GM23248 (cell line): Measurements from ENCODE around the gene ACOT7. TPM values are rescaled to one million over a fixed set of nuclear protein-coding genes. Genes with fewer than 3 reads are reported as not detected.

Experiments used
- DNase-seq: peaks from one replicate; pipeline ENCODE4 v3.0.0-alpha.2; 2015
- H2AFZ ChIP-seq: fragments of 200-600 bp; sonication (generic); 2 replicates; pipeline ENCODE4 v1.6.1; 2016; ENCODE audit warnings: antibody characterized with exemption
- H3F3A ChIP-seq: fragments of 200-600 bp; sonication (generic); 2 replicates; pipeline ENCODE4 v1.6.1; 2016; ENCODE audit warnings: mild to moderate bottlenecking, antibody characterized with exemption, mixed run types; ENCODE audit not compliant: insufficient read depth
- H3K27ac ChIP-seq: fragments of 200-600 bp; sonication (generic); 2 replicates; pipeline ENCODE4 v1.5.1; 2016; ENCODE audit warnings: mild to moderate bottlenecking
- H3K27me3 ChIP-seq: fragments of 200-600 bp; sonication (generic); replicated peaks from 2 replicates; pipeline ENCODE4 v1.6.1; 2016; ENCODE audit warnings: mild to moderate bottlenecking; ENCODE audit not compliant: insufficient read depth
- H3K36me3 ChIP-seq: fragments of 200-600 bp; sonication (generic); 2 replicates; pipeline ENCODE4 v1.6.1; 2016; ENCODE audit warnings: low read depth, mild to moderate bottlenecking
- H3K4me1 ChIP-seq: fragments of 200-600 bp; sonication (generic); 2 replicates; pipeline ENCODE4 v1.6.1; 2016; ENCODE audit warnings: mild to moderate bottlenecking; ENCODE audit not compliant: insufficient read depth
- H3K4me2 ChIP-seq: fragments of 200-600 bp; sonication (generic); one replicate; pipeline ENCODE4 v1.6.1; 2016; ENCODE audit warnings: mild to moderate bottlenecking; ENCODE audit not compliant: unreplicated experiment
- H3K4me3 ChIP-seq: fragments of 200-600 bp; sonication (generic); 2 replicates; pipeline ENCODE4 v1.5.1; 2016; ENCODE audit warnings: mild to moderate bottlenecking
- H3K79me2 ChIP-seq: fragments of 200-600 bp; sonication (generic); 2 replicates; pipeline ENCODE4 v1.6.1; 2016; ENCODE audit warnings: mild to moderate bottlenecking; ENCODE audit not compliant: insufficient read depth
- H3K9ac ChIP-seq: fragments of 200-600 bp; sonication (generic); 2 replicates; pipeline ENCODE4 v1.6.1; 2016; ENCODE audit warnings: mild to moderate bottlenecking
- H3K9me2 ChIP-seq: fragments of 200-600 bp; sonication (generic); 2 replicates; pipeline ENCODE4 v1.6.1; 2016; ENCODE audit warnings: mixed run types, mild to moderate bottlenecking, moderate library complexity; ENCODE audit not compliant: insufficient read depth
- H3K9me3 ChIP-seq: fragments of 200-600 bp; sonication (generic); one replicate; pipeline ENCODE4 v1.6.1; 2017; ENCODE audit warnings: low read depth
- H4K20me1 ChIP-seq: fragments of 200-600 bp; sonication (generic); 2 replicates; pipeline ENCODE4 v1.6.0; 2016; ENCODE audit not compliant: insufficient read depth
- EZH2 ChIP-seq: fragments of 200-600 bp; sonication (generic); IDR thresholded peaks from 2 replicates; pipeline ENCODE4 v1.6.1; 2018; ENCODE audit warnings: antibody characterized with exemption, mild to moderate bottlenecking; ENCODE audit not compliant: insufficient read depth, poor library complexity, severe bottlenecking
- EZH2phosphoT487 ChIP-seq: fragments of 200-600 bp; sonication (generic); IDR thresholded peaks from 2 replicates; pipeline ENCODE4 v1.6.1; 2018; ENCODE audit warnings: antibody characterized with exemption, moderate library complexity, mild to moderate bottlenecking, low read depth; ENCODE audit not compliant: insufficient read depth
- WGBS, 2 experiments: methylation state at CpG; one replicate each; pipeline ENCODE4 v1.1.6; 2015 to 2017; ENCODE audit warnings: low lambda C conversion rate in 2 of 2, low coverage in 1 of 2; ENCODE audit errors: missing lambda C conversion rate in 2 of 2; 5-methylcytosine and 5-hydroxymethylcytosine counted together
- in situ Hi-C: fragments of 300-500 bp; cut with MboI; formaldehyde crosslinking; loops from 2 replicates; pipeline ENCODE4 v1.15.0; 2020
- polyA plus RNA-seq: library from polyadenylated mRNA; unstranded; fragments of >200 nt; fragmentation: Nextera tagmentation; extraction: Ambion mirVana; gene quantifications from 2 replicates; pipeline ENCODE4 v1.2.1, GENCODE V29; 2016
- total RNA-seq: library from RNA; depleted of rRNA; stranded (reverse); fragments of >200 nt; shearing (Covaris generic); gene quantifications from 2 replicates; pipeline ENCODE4 v1.2.3, GENCODE V29; 2014

The ACOT7 gene
- total and polyA plus RNA-seq, 2 experiments from 2014 or later, result 25.7 to 74.7 TPM

DNA sequence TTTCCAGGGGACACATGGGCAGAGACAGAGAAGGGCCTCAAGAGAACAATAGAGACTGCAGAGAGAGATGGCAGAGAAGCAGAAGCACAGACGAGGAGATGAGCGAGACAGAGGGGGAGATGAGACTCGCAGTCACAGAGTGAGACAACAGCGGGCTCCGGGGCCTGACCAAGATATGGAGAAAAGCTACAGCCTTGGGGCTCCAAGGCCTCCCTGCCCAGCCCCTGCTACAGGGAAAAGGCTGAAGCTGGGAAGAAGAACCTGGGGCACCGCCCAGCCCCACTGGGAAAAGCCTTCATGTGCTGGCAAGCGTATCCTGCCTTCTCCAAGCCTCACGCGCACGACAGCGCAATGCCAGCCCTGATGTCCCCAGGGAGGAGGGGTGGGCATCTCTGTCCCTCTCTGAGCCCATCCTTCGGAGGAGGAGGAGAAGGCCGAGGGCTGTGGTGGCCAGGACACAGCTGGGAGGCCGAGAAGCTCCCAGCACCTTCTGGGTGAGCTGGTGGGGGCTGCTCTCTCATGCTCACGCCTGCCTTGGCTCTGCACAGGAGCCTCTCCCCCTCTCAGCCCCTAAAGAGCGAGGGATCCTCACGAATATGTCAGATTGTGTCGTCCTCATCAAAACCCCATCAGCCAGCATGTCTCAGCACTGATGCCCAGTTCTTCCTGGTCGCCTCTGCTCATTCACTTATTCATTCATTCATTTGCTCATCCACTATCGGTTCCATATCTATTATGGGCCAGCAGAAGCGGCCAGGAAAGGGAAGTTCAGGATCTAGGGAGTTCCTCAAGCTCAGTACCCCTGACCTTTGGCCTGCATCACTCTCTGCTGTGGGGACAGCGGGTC lies 56.6 kb downstream of the ACOT7 start:
- no peaks in the 10 kb centered on the region for H3K9me3 ChIP-seq
- H3K27me3 ChIP-seq, result no peaks in the 10 kb centered on the region
- no peaks in the 10 kb centered on the region for H3F3A ChIP-seq
- H3K4me1 ChIP-seq, result no peaks in the 10 kb centered on the region
- H3K27ac ChIP-seq, result no peak overlapping the region
- no peaks in the 10 kb centered on the region for H3K36me3 ChIP-seq
- H3K9me2 ChIP-seq, result no peaks in the 10 kb centered on the region
- TF ChIP-seq EZH2phosphoT487, result no peak
- no peak for TF ChIP-seq EZH2
- no peaks in the 10 kb centered on the region for H3K79me2 ChIP-seq
- no peak overlapping the region for H3K4me2 ChIP-seq
- in situ Hi-C loops, result loop anchor here (25.0 kb wide), 1 partner anchor 275 kb away; no protein-coding TSS in a partner anchor
- no peak for DNase-seq
- H2AFZ ChIP-seq, result no peak overlapping the region
- WGBS, 2 experiments, result 86 to 90% methylated on average over 20 to 22 of the region's 22 CpGs
- no peak overlapping the region for H3K4me3 ChIP-seq
- no peak overlapping the region for H3K9ac ChIP-seq
- H4K20me1 ChIP-seq, result no peaks in the 10 kb centered on the region

DNA sequence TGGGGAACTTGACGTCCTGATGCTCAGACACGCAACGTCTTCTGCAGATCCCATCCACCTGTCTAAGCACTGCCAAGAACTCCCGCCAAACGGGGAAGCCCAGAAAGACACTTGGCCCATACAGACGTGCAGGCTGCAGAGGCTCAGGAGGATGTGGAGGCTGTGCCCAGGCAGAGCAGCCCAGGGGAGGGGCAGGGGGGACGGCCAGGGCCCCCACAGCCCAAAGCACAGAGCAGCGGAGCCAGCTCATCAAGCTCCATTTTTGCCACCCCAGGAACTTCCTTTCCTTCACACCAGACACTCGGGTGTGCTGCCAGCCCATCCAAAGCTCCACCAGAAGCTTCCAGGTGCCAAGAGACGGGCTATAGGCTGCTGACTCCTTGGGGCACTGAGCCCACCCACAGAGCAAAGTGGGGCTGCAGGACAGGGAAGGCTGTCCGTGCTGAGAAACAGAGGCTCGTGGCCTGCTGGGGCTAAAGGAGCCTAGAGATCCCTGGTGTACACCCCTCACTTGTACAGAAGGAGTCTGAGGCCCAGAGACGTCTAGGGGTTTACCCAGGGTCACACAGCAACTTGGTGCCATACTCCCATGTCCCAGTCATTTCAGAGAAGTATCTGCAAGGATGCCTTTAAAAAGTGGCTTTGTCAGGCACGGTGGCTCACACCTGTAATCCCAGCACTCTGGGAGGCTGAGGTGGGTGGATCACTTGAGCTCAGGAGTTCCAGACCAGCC lies 59.1 kb downstream of the ACOT7 start:
- no peaks in the 10 kb centered on the region for H3K9me2 ChIP-seq
- H3K36me3 ChIP-seq, result no peaks in the 10 kb centered on the region
- no peaks in the 10 kb centered on the region for H3K79me2 ChIP-seq
- H3K9ac ChIP-seq, result no peak overlapping the region
- no peak for DNase-seq
- H3K4me3 ChIP-seq, result no peak overlapping the region
- no peak for TF ChIP-seq EZH2phosphoT487
- TF ChIP-seq EZH2, result no peak
- H3K4me1 ChIP-seq, result peaks cover 15% of the 10 kb centered on the region
- no peaks in the 10 kb centered on the region for H3K9me3 ChIP-seq
- no peak overlapping the region for H2AFZ ChIP-seq
- in situ Hi-C loops, result loop anchor here (25.0 kb wide), 1 partner anchor 272 kb away; no protein-coding TSS in a partner anchor
- WGBS, 2 experiments, result 84 to 86% methylated on average over 14 of the region's 14 CpGs
- H3K4me2 ChIP-seq, result no peak overlapping the region
- H3K27ac ChIP-seq, result no peak overlapping the region
- H3F3A ChIP-seq, result peaks cover 8% of the 10 kb centered on the region; the same call in 1 of the 2 replicates
- H4K20me1 ChIP-seq, result no peaks in the 10 kb centered on the region
- no peaks in the 10 kb centered on the region for H3K27me3 ChIP-seq

GRCh38 chr1:6332821-6333220 lies 60.7 kb downstream of the ACOT7 start:
- H3K36me3 ChIP-seq, result no peaks in the 10 kb centered on the region
- H3K4me2 ChIP-seq, result no peak overlapping the region
- H3K9ac ChIP-seq, result no peak overlapping the region
- in situ Hi-C loops, result loop anchor here (25.0 kb wide), 1 partner anchor 271 kb away; no protein-coding TSS in a partner anchor
- no peak for DNase-seq
- H3K4me1 ChIP-seq, result peaks cover 31% of the 10 kb centered on the region
- H4K20me1 ChIP-seq, result no peaks in the 10 kb centered on the region
- H2AFZ ChIP-seq, result no peak overlapping the region
- H3K9me3 ChIP-seq, result no peaks in the 10 kb centered on the region
- 97 to 98% methylated on average over 10 of the region's 10 CpGs for WGBS, 2 experiments
- H3K9me2 ChIP-seq, result no peaks in the 10 kb centered on the region
- H3K27me3 ChIP-seq, result no peaks in the 10 kb centered on the region
- no peak overlapping the region for H3K4me3 ChIP-seq
- no peaks in the 10 kb centered on the region for H3K79me2 ChIP-seq
- TF ChIP-seq EZH2 (no peak), EZH2phosphoT487 (no peak)
- H3F3A ChIP-seq, result peaks cover 17% of the 10 kb centered on the region
- H3K27ac ChIP-seq, result no peak overlapping the region

DNA sequence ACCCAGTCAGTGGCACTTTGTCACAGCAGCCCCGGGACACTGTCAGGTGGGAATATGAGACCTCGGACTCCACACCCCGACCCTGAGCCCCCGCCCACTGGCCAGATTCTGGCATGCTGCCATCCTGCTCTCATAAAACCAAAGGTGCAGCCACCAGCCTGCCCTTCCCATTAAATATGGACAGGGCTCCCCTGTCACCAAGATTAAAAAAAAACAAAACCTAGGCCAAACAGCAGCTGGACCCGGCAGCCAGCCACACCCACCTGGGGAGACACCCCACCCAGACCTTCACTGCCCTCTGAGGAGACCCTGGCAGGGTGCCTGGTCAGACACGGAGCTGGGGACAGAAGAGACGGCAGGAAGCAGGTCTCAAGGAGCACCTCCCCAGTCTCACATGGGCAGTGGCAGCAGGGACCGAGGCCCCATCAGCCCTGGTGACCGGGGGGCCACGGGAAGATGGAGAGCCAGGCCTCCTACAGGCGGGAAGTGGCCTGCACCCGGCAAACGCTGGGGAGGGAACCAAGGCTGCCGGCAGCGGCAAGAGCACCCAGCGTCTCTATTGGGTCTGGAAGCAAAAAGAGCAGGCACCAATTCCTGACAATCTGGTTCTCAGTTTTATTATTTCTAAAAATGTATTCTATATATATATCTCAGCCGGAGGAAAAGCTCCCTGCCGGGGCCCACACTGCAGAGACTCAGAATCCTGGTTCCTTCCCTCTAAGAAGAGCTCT lies 61.9 kb downstream of the ACOT7 start:
- Histone ChIP-seq H3K9me3 (no peaks in the 10 kb centered on the region), H3K4me2 (no peak overlapping the region), H3K4me1 (peaks cover 31% of the 10 kb centered on the region), H3K4me3 (no peak overlapping the region), H3K36me3 (no peaks in the 10 kb centered on the region), H3K27ac (no peak overlapping the region), H3K9me2 (no peaks in the 10 kb centered on the region), H4K20me1 (no peaks in the 10 kb centered on the region), H3K79me2 (no peaks in the 10 kb centered on the region), H3F3A (peaks cover 17% of the 10 kb centered on the region), H3K9ac (no peak overlapping the region), H3K27me3 (no peaks in the 10 kb centered on the region), H2AFZ (no peak overlapping the region)
- no peak for TF ChIP-seq EZH2
- TF ChIP-seq EZH2phosphoT487, result no peak
- in situ Hi-C loops, result loop anchor here (25.0 kb wide), 1 partner anchor 269 kb away; no protein-coding TSS in a partner anchor
- WGBS, 2 experiments, result 75 to 83% methylated on average over 18 of the region's 18 CpGs
- no peak for DNase-seq
